Activated CD4-positive, alpha-beta T cell treated with anti-CD3 and anti-CD28 coated beads for 48 hours (primary cell): Measurements from ENCODE around the gene GPR84.
A peak's percentile ranks its signal among the peaks of the same experiment; 100 is the strongest.

ENCODE experiments used
- DNase-seq: peaks from one replicate; pipeline ENCODE4 v3.0.0-alpha.2; 2020

Gene GPR84

GRCh38 chr12:54373649-54374561 lies 9.6 kb upstream of the GPR84 start:
- DNase-seq: peak; percentile 36

GRCh38 chr12:54372113-54372806 lies 8.0 kb upstream of the GPR84 start:
- DNase-seq: no peak

- DNase-seq: no peak
These were observed 7.2 kb upstream of the GPR84 start for GRCh38 chr12:54371328-54372112.

GRCh38 chr12:54370171-54370730 lies 6.0 kb upstream of the GPR84 start:
- peak; percentile 32 for DNase-seq

GRCh38 chr12:54369597-54370131 lies 5.4 kb upstream of the GPR84 start:
- no peak for DNase-seq

GRCh38 chr12:54368709-54369596 lies 4.7 kb upstream of the GPR84 start:
- DNase-seq: peak; percentile 94

GRCh38 chr12:54368025-54368708 lies 3.9 kb upstream of the GPR84 start:
- DNase-seq: no peak

- DNase-seq: no peak
These were observed 668 bp downstream of the GPR84 start for GRCh38 chr12:54363618-54364017.

GRCh38 chr12:54363047-54363446 lies 1.2 kb downstream of the GPR84 start:
- DNase-seq: no peak

- DNase-seq: peak; percentile 74
These were observed 3.4 kb downstream of the GPR84 start for GRCh38 chr12:54360717-54361456.

- no peak for DNase-seq
These were observed 4.4 kb downstream of the GPR84 start for GRCh38 chr12:54359762-54360351.

GRCh38 chr12:54358945-54359761 lies 5.1 kb downstream of the GPR84 start:
- DNase-seq: peak; percentile 94

- DNase-seq: peak; percentile 56
These were observed 5.9 kb downstream of the GPR84 start for GRCh38 chr12:54358191-54358944.

- no peak for DNase-seq
These were observed 6.6 kb downstream of the GPR84 start for GRCh38 chr12:54357506-54358190.

- no peak for DNase-seq
These were observed 7.3 kb downstream of the GPR84 start for GRCh38 chr12:54356951-54357356.

- no peak for DNase-seq
These were observed 8.1 kb downstream of the GPR84 start for GRCh38 chr12:54356228-54356627.

GRCh38 chr12:54355104-54355815 lies 9.0 kb downstream of the GPR84 start:
- no peak for DNase-seq
